Gastrocnemius medialis (tissue), 4 donors: ENCODE data around the gene GRIN2A. TPM values are rescaled to one million over a fixed set of nuclear protein-coding genes. Genes with fewer than 3 reads are reported as not detected.

Source experiments
- ATAC-seq, 2 donors: fragments of 150-250 bp; one replicate each; pipeline ENCODE4 v1.9.1; 2016
- DNase-seq, 2 donors: peaks; one replicate each; pipeline ENCODE4 v3.0.0-alpha.2; 2019
- H3K27ac ChIP-seq, 4 donors: fragments of 200-600 bp; sonication (generic); 1 replicate in 1 of 4; 2 replicates in 3 of 4; pipeline ENCODE4 v1.5.1; 2016 to 2018; ENCODE audit warnings: mild to moderate bottlenecking in 2 of 4, moderate library complexity in 1 of 4
- H3K27me3 ChIP-seq, 3 donors: fragments of 200-600 bp; sonication (generic) in 2 of 3; 1 replicate in 1 of 3; 2 replicates in 2 of 3; pipeline versions ENCODE4 v1.5.1 to v1.6.0; 2016 to 2019; ENCODE audit warnings: mild to moderate bottlenecking in 1 of 3, moderate library complexity in 1 of 3
- H3K36me3 ChIP-seq, 2 donors: fragments of 200-600 bp; sonication (generic) in 1 of 2; one replicate each; pipeline ENCODE4 v1.5.1; 2017 to 2018
- H3K4me1 ChIP-seq, 2 donors: fragments of 200-600 bp; sonication (generic) in 1 of 2; one replicate each; pipeline ENCODE4 v1.5.1; 2016 to 2017; ENCODE audit warnings: mild to moderate bottlenecking in 2 of 2
- H3K4me3 ChIP-seq, 4 donors: fragments of 200-600 bp; sonication (generic) in 3 of 4; 1 replicate in 1 of 4; 2 replicates in 3 of 4; pipeline ENCODE4 v1.5.1; 2016 to 2019; ENCODE audit warnings: mild to moderate bottlenecking in 2 of 4
- H3K9me3 ChIP-seq, 3 donors: fragments of 200-600 bp; sonication (generic) in 2 of 3; 1 replicate in 1 of 3; 2 replicates in 2 of 3; pipeline ENCODE4 v1.5.1; 2016 to 2019
- POLR2A ChIP-seq, 2 donors: fragments of 450-650 bp; IDR thresholded peaks; one replicate each; pipeline ENCODE4 v1.6.1; 2017; ENCODE audit warnings: antibody characterized with exemption in 2 of 2, mild to moderate bottlenecking in 2 of 2, moderate library complexity in 2 of 2
- in situ Hi-C, 4 donors: fragments of 200-750 bp; cut with MboI; loops; one replicate each; pipeline versions ENCODE4 v1.15.0 to v1.8.0; 2017; ENCODE audit warnings: low sequenced_read_pairs in 4 of 4
- intact Hi-C: fragments of 100-400 bp; cut with DNase I; formaldehyde crosslinking; loops from one replicate; pipeline ENCODE4 v1.15.1; 2023; ENCODE audit warnings: low total_unique reads
- total RNA-seq, 4 donors: library from RNA; depleted of rRNA; stranded (reverse); fragments of >200 nt; gene quantifications; one replicate each; pipeline versions ENCODE4 v1.1.0 to v1.2.3, GENCODE V29; 2016
- TF ChIP-seq, protein P1 (sequence below), 5 experiments: fragments of 450-650 bp in 3 of 5; fragments of 200-600 bp in 2 of 5; sonication (generic) in 2 of 5; IDR thresholded peaks in 4 of 5; conservative IDR thresholded peaks in 1 of 5; 1 replicate in 4 of 5; 2 replicates in 1 of 5; pipeline ENCODE4 v1.5.1; 2016 to 2019; ENCODE audit warnings: antibody characterized with exemption in 5 of 5, mild to moderate bottlenecking in 3 of 5, moderate library complexity in 3 of 5

The GRIN2A gene
- total RNA-seq, 4 donors from 2014 or later, result 0.13 to 0.87 TPM; not detected in 2

DNA sequence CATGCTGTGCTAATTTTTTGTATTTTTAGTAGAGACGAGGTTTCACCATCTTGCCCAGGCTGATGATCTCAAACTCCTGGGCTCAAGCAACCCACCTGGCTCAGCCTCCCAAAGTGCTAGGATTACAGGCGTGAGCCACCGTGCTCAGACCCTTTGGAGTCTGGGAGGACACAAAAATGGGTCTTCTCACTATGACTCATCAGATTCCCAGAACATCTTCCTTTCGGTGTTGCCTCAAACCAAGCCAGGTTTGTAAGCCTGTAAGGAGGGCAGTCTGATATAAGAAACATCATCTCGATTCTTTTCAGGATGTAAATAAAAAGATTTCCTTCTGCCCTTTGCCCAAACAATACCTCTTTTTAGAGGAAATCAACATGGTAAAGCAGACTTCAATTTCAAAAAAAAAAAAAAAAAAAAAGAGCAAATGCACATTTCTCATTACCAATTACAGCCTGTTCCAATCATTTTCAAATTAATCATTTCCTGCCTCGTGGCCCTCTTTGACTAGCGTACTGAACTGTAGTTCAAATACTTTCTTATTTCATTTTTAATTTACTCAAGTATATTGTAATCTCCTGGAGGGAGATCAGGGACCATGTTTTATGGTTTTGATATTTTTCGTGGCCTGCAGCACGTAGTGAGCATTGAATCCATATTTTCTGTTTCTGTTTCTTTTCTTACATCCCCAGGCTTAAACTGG lies 409.6 kb downstream of the GRIN2A start:
- TF ChIP-seq, protein P1, sequence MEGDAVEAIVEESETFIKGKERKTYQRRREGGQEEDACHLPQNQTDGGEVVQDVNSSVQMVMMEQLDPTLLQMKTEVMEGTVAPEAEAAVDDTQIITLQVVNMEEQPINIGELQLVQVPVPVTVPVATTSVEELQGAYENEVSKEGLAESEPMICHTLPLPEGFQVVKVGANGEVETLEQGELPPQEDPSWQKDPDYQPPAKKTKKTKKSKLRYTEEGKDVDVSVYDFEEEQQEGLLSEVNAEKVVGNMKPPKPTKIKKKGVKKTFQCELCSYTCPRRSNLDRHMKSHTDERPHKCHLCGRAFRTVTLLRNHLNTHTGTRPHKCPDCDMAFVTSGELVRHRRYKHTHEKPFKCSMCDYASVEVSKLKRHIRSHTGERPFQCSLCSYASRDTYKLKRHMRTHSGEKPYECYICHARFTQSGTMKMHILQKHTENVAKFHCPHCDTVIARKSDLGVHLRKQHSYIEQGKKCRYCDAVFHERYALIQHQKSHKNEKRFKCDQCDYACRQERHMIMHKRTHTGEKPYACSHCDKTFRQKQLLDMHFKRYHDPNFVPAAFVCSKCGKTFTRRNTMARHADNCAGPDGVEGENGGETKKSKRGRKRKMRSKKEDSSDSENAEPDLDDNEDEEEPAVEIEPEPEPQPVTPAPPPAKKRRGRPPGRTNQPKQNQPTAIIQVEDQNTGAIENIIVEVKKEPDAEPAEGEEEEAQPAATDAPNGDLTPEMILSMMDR (IDR thresholded peaks at IDR 0.05 in 4 of 5, conservative IDR thresholded peaks at IDR 0.05 in 1 of 5), result no peak
- TF ChIP-seq POLR2A (IDR thresholded peaks at IDR 0.05), result no peak
- H3K9me3 ChIP-seq, result no peaks in the 10 kb centered on the region
- no peaks in the 10 kb centered on the region for H3K36me3 ChIP-seq
- no peaks in the 10 kb centered on the region for H3K27me3 ChIP-seq
- DNase-seq (no peak), ATAC-seq (no peak)
- in situ Hi-C loops, result no loop called here
- intact Hi-C loops, result no loop called here
- H3K27ac ChIP-seq, result no peak overlapping the region
- no peak overlapping the region for H3K4me3 ChIP-seq
- no peaks in the 10 kb centered on the region for H3K4me1 ChIP-seq

DNA sequence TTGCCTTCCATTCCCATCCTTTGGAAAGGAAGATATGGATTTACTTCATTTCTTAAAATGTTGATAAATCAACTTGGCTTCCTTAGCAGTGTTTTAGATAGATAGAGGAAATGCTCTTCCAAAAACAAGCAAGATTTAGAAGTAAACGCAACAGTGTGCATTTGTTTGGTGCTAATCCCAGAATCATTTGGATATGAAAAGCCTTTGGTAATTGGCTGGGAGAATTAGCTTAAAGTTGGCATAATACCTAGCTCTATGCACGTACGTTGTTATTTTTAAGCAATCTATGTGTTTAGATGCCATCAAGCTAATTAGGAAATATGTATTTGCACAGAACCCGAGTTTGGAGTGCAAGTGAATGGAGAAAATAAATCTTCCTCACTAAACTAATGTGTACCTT lies 415.3 kb downstream of the GRIN2A start:
- Histone ChIP-seq H3K9me3 (no peaks in the 10 kb centered on the region), H3K4me1 (no peaks in the 10 kb centered on the region), H3K27me3 (no peaks in the 10 kb centered on the region), H3K36me3 (no peaks in the 10 kb centered on the region), H3K27ac (no peak overlapping the region), H3K4me3 (no peak overlapping the region)
- DNase-seq, result no peak
- TF ChIP-seq POLR2A (IDR thresholded peaks at IDR 0.05), result no peak
- TF ChIP-seq, protein P1 (IDR thresholded peaks at IDR 0.05 in 4 of 5, conservative IDR thresholded peaks at IDR 0.05 in 1 of 5), result no peak
- intact Hi-C loops (no loop called here), in situ Hi-C loops (loop anchor here in 1 of 4 donors (10.0 kb wide), 1 partner anchor 58 kb away; no protein-coding TSS in a partner anchor)
- ATAC-seq, result no peak

DNA sequence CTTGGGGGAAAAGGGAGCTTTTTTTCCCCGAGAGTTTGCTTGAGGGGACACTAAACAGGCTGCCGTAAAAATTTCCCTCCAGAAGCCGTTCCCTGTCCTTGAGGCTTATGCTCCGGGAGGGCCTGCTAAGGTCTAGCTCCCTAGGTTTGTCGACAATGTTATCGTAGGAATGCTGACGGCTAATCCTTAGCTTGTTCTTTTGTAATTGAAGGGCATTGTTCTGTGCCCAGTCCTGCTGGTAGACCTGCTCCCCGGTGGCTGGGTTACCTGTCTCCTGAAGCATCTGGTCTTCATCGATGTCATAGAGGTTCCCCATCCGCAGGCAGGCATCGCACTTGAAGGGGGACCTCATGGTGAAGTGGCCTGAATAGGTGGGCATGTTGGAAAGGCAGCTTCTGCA lies 418.7 kb downstream of the GRIN2A start:
- no peak for DNase-seq
- Histone ChIP-seq H3K36me3 (no peaks in the 10 kb centered on the region), H3K4me1 (no peaks in the 10 kb centered on the region), H3K4me3 (no peak overlapping the region), H3K27me3 (no peaks in the 10 kb centered on the region), H3K9me3 (no peaks in the 10 kb centered on the region), H3K27ac (no peak overlapping the region)
- no peak for ATAC-seq
- in situ Hi-C loops, result loop anchor here in 1 of 4 donors (10.0 kb wide), 1 partner anchor 61 kb away; no protein-coding TSS in a partner anchor
- intact Hi-C loops, result no loop called here
- TF ChIP-seq, protein P1 (IDR thresholded peaks at IDR 0.05 in 4 of 5, conservative IDR thresholded peaks at IDR 0.05 in 1 of 5), result no peak
- TF ChIP-seq POLR2A (IDR thresholded peaks at IDR 0.05), result no peak

DNA sequence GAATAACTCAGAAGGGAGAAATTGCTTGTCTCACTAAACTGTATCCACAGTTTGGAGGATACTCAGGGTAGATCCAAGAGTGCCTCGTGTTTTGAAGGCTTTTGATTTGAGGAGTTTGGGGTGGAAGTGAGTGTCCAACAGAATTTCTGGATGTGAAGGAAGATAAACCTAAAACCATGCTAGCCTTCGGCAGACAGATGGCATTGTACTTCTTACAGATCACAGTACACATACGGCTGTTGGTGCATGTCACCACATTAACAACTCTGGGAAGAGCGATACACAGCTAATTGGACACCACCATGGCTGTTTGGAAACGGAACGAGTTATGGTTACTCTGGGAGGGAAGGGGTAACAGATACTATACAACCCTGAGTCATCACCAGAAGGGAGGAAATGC lies 420.4 kb downstream of the GRIN2A start:
- Histone ChIP-seq H3K9me3 (no peaks in the 10 kb centered on the region), H3K36me3 (no peaks in the 10 kb centered on the region), H3K27ac (no peak overlapping the region), H3K27me3 (no peaks in the 10 kb centered on the region), H3K4me3 (no peak overlapping the region), H3K4me1 (no peaks in the 10 kb centered on the region)
- intact Hi-C loops (no loop called here), in situ Hi-C loops (loop anchor here in 1 of 4 donors (10.0 kb wide), 1 partner anchor 63 kb away; no protein-coding TSS in a partner anchor)
- TF ChIP-seq, protein P1 (IDR thresholded peaks at IDR 0.05 in 4 of 5, conservative IDR thresholded peaks at IDR 0.05 in 1 of 5), result no peak
- TF ChIP-seq POLR2A (IDR thresholded peaks at IDR 0.05), result no peak
- ATAC-seq (no peak), DNase-seq (no peak)
